Naive thymus-derived CD4-positive, alpha-beta T cell (primary cell): ENCODE results near the gene SLC9A1. TPM values are rescaled to one million over a fixed set of nuclear protein-coding genes. Genes with fewer than 3 reads are reported as not detected.

ENCODE experiments used
- ATAC-seq: fragments of 150-1000 bp; cut with Tn5 transposase; 2 replicates; pipeline ENCODE4 v1.10.0; 2021; ENCODE audit warnings: mild to moderate bottlenecking, moderate library complexity
- CTCF ChIA-PET: fragments of 350-600 bp; sonication (Branson Sonifier 250); formaldehyde crosslinking; loops from one replicate; lab custom pipeline; 2021; ENCODE audit warnings: antibody characterized with exemption; lab: Charles Lee
- POLR2A ChIA-PET: fragments of 350-600 bp; sonication (Branson Sonifier 250); formaldehyde crosslinking; loops from one replicate; lab custom pipeline; 2021; ENCODE audit warnings: antibody characterized with exemption, inconsistent platforms; lab: Charles Lee
- DNase-seq, 9 donors: peaks; one replicate each; pipeline versions ENCODE4 v3.0.0 to v3.0.0-alpha.2; 2020 to 2022; ENCODE audit warnings: mixed read lengths in 1 of 9
- H3K27ac ChIP-seq: one replicate; pipeline ENCODE4 v1.7.0; 2013; ENCODE audit warnings: mild to moderate bottlenecking, low read depth, low read length, moderate library complexity
- H3K27me3 ChIP-seq, 2 donors: one replicate each; pipeline ENCODE4 v1.7.0; 2013; ENCODE audit warnings: low read length in 2 of 2, mild to moderate bottlenecking in 2 of 2, moderate library complexity in 2 of 2; ENCODE audit not compliant: control insufficient read depth in 2 of 2, insufficient read depth in 2 of 2
- H3K36me3 ChIP-seq, 3 experiments: 1 replicate in 2 of 3; 2 replicates in 1 of 3; pipeline ENCODE4 v1.7.0; 2013; ENCODE audit warnings: low read length in 3 of 3, mild to moderate bottlenecking in 3 of 3, moderate library complexity in 1 of 3; ENCODE audit not compliant: insufficient read depth in 3 of 3, control insufficient read depth in 2 of 3
- H3K4me1 ChIP-seq, 2 donors: one replicate each; pipeline ENCODE4 v1.7.0; 2013; ENCODE audit warnings: low read length in 2 of 2, mild to moderate bottlenecking in 2 of 2, moderate library complexity in 1 of 2; ENCODE audit not compliant: control insufficient read depth in 2 of 2, insufficient read depth in 2 of 2
- H3K4me3 ChIP-seq: 2 replicates; pipeline ENCODE4 v1.7.0; 2013; ENCODE audit warnings: mild to moderate bottlenecking, low read length
- H3K9me3 ChIP-seq, 3 experiments: 1 replicate in 2 of 3; 2 replicates in 1 of 3; pipeline ENCODE4 v1.7.0; 2013; ENCODE audit warnings: low read length in 3 of 3; ENCODE audit not compliant: control insufficient read depth in 2 of 3
- H3K27ac Mint-ChIP-seq, 9 donors: one replicate each; pipeline ENCODE4 v1.8.0; 2020 to 2022; ENCODE audit warnings: mixed read lengths in 9 of 9, mild to moderate bottlenecking in 8 of 9, moderate library complexity in 5 of 9, inconsistent platforms in 2 of 9
- H3K27me3 Mint-ChIP-seq, 5 donors: one replicate each; pipeline ENCODE4 v1.8.0; 2021 to 2022; ENCODE audit warnings: mixed read lengths in 5 of 5, mild to moderate bottlenecking in 1 of 5
- H3K36me3 Mint-ChIP-seq, 5 donors: one replicate each; pipeline ENCODE4 v1.8.0; 2020 to 2022; ENCODE audit warnings: mixed read lengths in 5 of 5, mild to moderate bottlenecking in 3 of 5, inconsistent platforms in 1 of 5
- H3K4me1 Mint-ChIP-seq, 7 donors: one replicate each; pipeline ENCODE4 v1.8.0; 2020 to 2022; ENCODE audit warnings: mixed read lengths in 7 of 7, mild to moderate bottlenecking in 3 of 7, inconsistent platforms in 1 of 7
- H3K4me3 Mint-ChIP-seq, 10 donors: one replicate each; pipeline ENCODE4 v1.8.0; 2020 to 2022; ENCODE audit warnings: mild to moderate bottlenecking in 10 of 10, mixed read lengths in 10 of 10, moderate library complexity in 6 of 10, inconsistent platforms in 2 of 10
- H3K9me3 Mint-ChIP-seq, 11 donors: one replicate each; pipeline ENCODE4 v1.8.0; 2020 to 2022; ENCODE audit warnings: mixed read lengths in 11 of 11, mild to moderate bottlenecking in 4 of 11, inconsistent platforms in 1 of 11, moderate library complexity in 1 of 11
- intact Hi-C, 2 donors: fragments of 100-400 bp; cut with micrococcal nuclease; formaldehyde crosslinking; loops; one replicate each; pipeline ENCODE4 v1.15.1; 2023
- polyA plus RNA-seq, 2 donors: library from polyadenylated mRNA; unstranded; fragments of 300-500 nt; fragmentation: Illumina TruSeq; gene quantifications; one replicate each; pipeline ENCODE4 v1.2.3, GENCODE V29; 2021
- total RNA-seq, 6 experiments: library from RNA in 5 of 6; stranded (reverse) in 5 of 6; gene quantifications; 1 replicate in 5 of 6; 2 replicates in 1 of 6; pipeline ENCODE4 v1.2.3 and lab custom pipeline; 2021 to 2026

Gene SLC9A1
- total and polyA plus RNA-seq, 7 experiments from 2014 or later = 7.1 to 25.7 (median 18.2) TPM

GRCh38 chr1:27053977-27054753 lies 100.8 kb downstream of the SLC9A1 start:
- Histone ChIP-seq H3K4me1 (no peaks in the 10 kb centered on the region), H3K36me3 (no peaks in the 10 kb centered on the region), H3K27ac (no peak overlapping the region), H3K27me3 (no peaks in the 10 kb centered on the region), H3K4me3 (no peak overlapping the region), H3K9me3 (no peaks in the 10 kb centered on the region)
- Mint-ChIP-seq H3K9me3 (no peaks in the 10 kb centered on the region), H3K4me3 (no peak overlapping the region), H3K27ac (no peak overlapping the region), H3K36me3 (no peaks in the 10 kb centered on the region), H3K4me1 (no peaks in the 10 kb centered on the region), H3K27me3 (peaks cover 0 to 2% (median 0%) of the 10 kb centered on the region in 5 donors)
- ATAC-seq = no peak
- intact Hi-C loops = no loop called here
- no peak for DNase-seq
- CTCF ChIA-PET = interaction anchor here (0.8 to 5.2 kb wide), 3 partner anchors 9 to 49 kb away, joined by 3 to 31 read pairs (median 5); no protein-coding TSS in a partner anchor
- POLR2A ChIA-PET = no interaction called here

- CTCF ChIA-PET = no interaction called here
Observed at GRCh38 chr1:27052527-27052926, 102.4 kb downstream of the SLC9A1 start.

GRCh38 chr1:27049607-27050006 lies 105.3 kb downstream of the SLC9A1 start:
- Histone ChIP-seq H3K27me3 (no peaks in the 10 kb centered on the region), H3K9me3 (no peaks in the 10 kb centered on the region), H3K4me3 (no peak overlapping the region), H3K27ac (no peak overlapping the region), H3K36me3 (no peaks in the 10 kb centered on the region), H3K4me1 (peaks cover 0 to 15% of the 10 kb centered on the region in 2 donors)
- Mint-ChIP-seq H3K9me3 (no peaks in the 10 kb centered on the region), H3K27ac (no peak overlapping the region), H3K4me3 (no peak overlapping the region), H3K36me3 (no peaks in the 10 kb centered on the region), H3K4me1 (peaks cover 3 to 21% (median 15%) of the 10 kb centered on the region in 7 donors), H3K27me3 (no peaks in the 10 kb centered on the region)
- intact Hi-C loops = loop anchor here (10.0 kb wide), 1 partner anchor 345 kb away; the partner anchor contains the start of gene GPR3 (in 2 of the 2)
- ChIA-PET CTCF (no interaction called here), POLR2A (no interaction called here)
- ATAC-seq (no peak), DNase-seq (no peak)

More at GRCh38 chr1:27052527-27052926, 102.4 kb downstream of the SLC9A1 start:
- H3K4me1 Mint-ChIP-seq = peaks cover 0 to 3% (median 0%) of the 10 kb centered on the region in 7 donors
- Histone ChIP-seq H3K27ac (no peak overlapping the region), H3K4me1 (no peaks in the 10 kb centered on the region), H3K9me3 (no peaks in the 10 kb centered on the region), H3K4me3 (no peak overlapping the region), H3K36me3 (no peaks in the 10 kb centered on the region), H3K27me3 (no peaks in the 10 kb centered on the region)
- no peak for ATAC-seq
- H3K27me3 Mint-ChIP-seq = peaks cover 0 to 2% (median 0%) of the 10 kb centered on the region in 5 donors
- no peaks in the 10 kb centered on the region for H3K36me3 Mint-ChIP-seq
- intact Hi-C loops = no loop called here
- POLR2A ChIA-PET = no interaction called here
- H3K27ac Mint-ChIP-seq = no peak overlapping the region
- no peaks in the 10 kb centered on the region for H3K9me3 Mint-ChIP-seq
- no peak overlapping the region for H3K4me3 Mint-ChIP-seq
- DNase-seq = no peak

- H3K4me3 ChIP-seq = no peak overlapping the region
- no peaks in the 10 kb centered on the region for H3K27me3 Mint-ChIP-seq
- peaks cover 3 to 26% (median 19%) of the 10 kb centered on the region in 7 donors for H3K4me1 Mint-ChIP-seq
- ChIA-PET CTCF (no interaction called here), POLR2A (no interaction called here)
- no peak overlapping the region for H3K4me3 Mint-ChIP-seq
- H3K9me3 Mint-ChIP-seq = no peaks in the 10 kb centered on the region
- no peaks in the 10 kb centered on the region for H3K36me3 ChIP-seq
- intact Hi-C loops = loop anchor here (10.0 kb wide), 1 partner anchor 346 kb away; the partner anchor contains the start of gene GPR3 (in 2 of the 2)
- H3K9me3 ChIP-seq = no peaks in the 10 kb centered on the region
- H3K27me3 ChIP-seq = no peaks in the 10 kb centered on the region
- H3K36me3 Mint-ChIP-seq = no peaks in the 10 kb centered on the region
- H3K27ac ChIP-seq = no peak overlapping the region
- DNase-seq (no peak), ATAC-seq (no peak)
- peaks cover 0 to 15% of the 10 kb centered on the region in 2 donors for H3K4me1 ChIP-seq
- no peak overlapping the region for H3K27ac Mint-ChIP-seq
Observed at GRCh38 chr1:27049100-27049499, 105.8 kb downstream of the SLC9A1 start.

Other genes starting within 250 kb of the SLC9A1 start
- not detected for gene NR0B2, start 241.2 kb downstream of the SLC9A1 start, total RNA-seq
- not detected for gene NR0B2, start 241.2 kb downstream of the SLC9A1 start, polyA plus RNA-seq
- gene NUDC, start 233.4 kb downstream of the SLC9A1 start, total RNA-seq = 10 to 100 TPM; 36.5 to 69.0 (median 40.5) TPM
- gene NUDC, start 233.4 kb downstream of the SLC9A1 start, polyA plus RNA-seq = 100 to 1,000 TPM in 1 of 2 donors, 10 to 100 TPM in 1; 93.2 to 125 TPM
- 1 to 10 TPM in 4 of 5 experiments, not detected in 1; 1.7 to 2.2 (median 2.2) TPM for gene KDF1, start 194.7 kb downstream of the SLC9A1 start, total RNA-seq
- gene KDF1, start 194.7 kb downstream of the SLC9A1 start, polyA plus RNA-seq = 1 to 10 TPM; 6.9 to 9.5 TPM
- gene TRNP1, start 161.4 kb downstream of the SLC9A1 start, total RNA-seq = 1 to 10 TPM in 1 of 5 experiments, under 1 TPM in 1, not detected in 3; 0.19 to 5.0 TPM
- not detected for gene TRNP1, start 161.4 kb downstream of the SLC9A1 start, polyA plus RNA-seq
- gene TENT5B, start 142.3 kb downstream of the SLC9A1 start, total RNA-seq = under 1 TPM in 1 of 5 experiments, not detected in 4; 0.88 TPM
- gene TENT5B, start 142.3 kb downstream of the SLC9A1 start, polyA plus RNA-seq = not detected
- gene WDTC1, start 79.5 kb upstream of the SLC9A1 start, total RNA-seq = 10 to 100 TPM; 33.2 to 59.0 (median 46.3) TPM
- gene WDTC1, start 79.5 kb upstream of the SLC9A1 start, polyA plus RNA-seq = 1 to 10 TPM; 5.8 to 8.5 TPM
- gene TMEM222, start 167.0 kb upstream of the SLC9A1 start, total RNA-seq = 10 to 100 TPM; 23.7 to 44.0 (median 41.9) TPM
- gene TMEM222, start 167.0 kb upstream of the SLC9A1 start, polyA plus RNA-seq = 10 to 100 TPM; 58.5 to 66.1 TPM
- 100 to 1,000 TPM; 107 to 172 (median 136) TPM for gene SYTL1, start 186.9 kb upstream of the SLC9A1 start, total RNA-seq
- 100 to 1,000 TPM in 1 of 2 donors, 10 to 100 TPM in 1; 93.0 to 105 TPM for gene SYTL1, start 186.9 kb upstream of the SLC9A1 start, polyA plus RNA-seq
- gene MAP3K6, start 211.8 kb upstream of the SLC9A1 start, total RNA-seq = 10 to 100 TPM; 13.0 to 17.0 (median 15.2) TPM
- gene MAP3K6, start 211.8 kb upstream of the SLC9A1 start, polyA plus RNA-seq = 1 to 10 TPM; 5.9 to 6.6 TPM
- gene FCN3, start 219.7 kb upstream of the SLC9A1 start, total RNA-seq = not detected
- gene FCN3, start 219.7 kb upstream of the SLC9A1 start, polyA plus RNA-seq = not detected
- under 1 TPM in 1 of 5 experiments, not detected in 4; 0.24 TPM for gene CD164L2, start 228.2 kb upstream of the SLC9A1 start, total RNA-seq
- gene CD164L2, start 228.2 kb upstream of the SLC9A1 start, polyA plus RNA-seq = not detected
- under 1 TPM in 3 of 5 experiments, not detected in 2; 0.24 to 0.93 (median 0.45) TPM for gene GPR3, start 237.5 kb upstream of the SLC9A1 start, total RNA-seq
- under 1 TPM; 0.09 to 0.13 TPM for gene GPR3, start 237.5 kb upstream of the SLC9A1 start, polyA plus RNA-seq